ENCODE data around the gene EAPP. TPM values are rescaled to one million over a fixed set of nuclear protein-coding genes. Genes with fewer than 3 reads are reported as not detected.

EAPP gene
- total and polyA plus RNA-seq, 10 of the 15 experiments (the other 5 are each of a cell fraction or from before 2014, with no cell fraction given), result 23.5 to 94.6 (median 44.7) TPM

DNA sequence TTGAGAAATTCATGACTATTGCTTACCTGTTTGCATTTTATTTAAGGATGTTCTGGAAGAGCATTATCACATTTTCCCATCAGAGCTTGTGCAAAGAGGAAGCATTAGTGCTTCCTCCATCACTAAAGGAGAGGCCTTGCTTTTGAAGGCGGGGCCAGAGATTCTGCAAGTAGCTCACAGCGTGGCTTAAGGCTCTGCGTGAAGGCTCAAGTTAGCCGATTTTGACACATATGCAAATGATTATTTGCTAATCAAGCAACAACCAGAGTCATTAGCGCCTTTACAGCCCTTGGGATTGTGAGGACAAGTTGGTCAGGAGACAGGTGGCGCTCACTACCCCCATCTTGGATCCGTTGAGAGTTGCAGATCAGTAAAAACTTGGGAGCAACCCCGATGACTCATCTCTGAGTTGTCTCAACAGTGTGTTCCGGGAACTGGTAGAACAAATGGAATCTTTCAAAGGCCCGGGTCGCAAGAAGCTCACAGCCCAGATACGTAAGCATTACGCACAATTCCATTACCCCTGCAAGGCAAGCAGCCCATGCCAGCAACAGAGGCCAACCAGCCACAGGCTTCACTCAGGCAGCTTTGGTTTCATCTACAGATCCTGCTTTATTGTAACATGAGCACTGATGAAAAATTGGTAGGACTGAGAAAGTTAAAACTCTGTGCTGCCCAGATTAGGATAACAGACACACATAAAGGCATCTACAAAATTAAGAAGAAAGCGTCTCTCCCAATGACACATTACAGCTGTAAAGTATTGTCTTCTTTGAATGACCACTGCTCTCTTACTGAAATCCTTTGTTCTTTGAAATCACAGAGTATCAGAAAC lies 42.6 kb downstream of the EAPP start:
- no peak for DNase-seq (ENCODE audit: low read depth, low spot score)
- BruUV-seq (replicated peaks), result no TSS peak
- ATAC-seq, result no peak
- FAIRE-seq, result no peak
- ChIA-PET RAD21 (ENCODE audit: unreplicated experiment) (interaction anchor here (3.2 kb wide), 1 partner anchor 166 kb away, joined by 19 read pairs; no protein-coding TSS in a partner anchor), SMC1A (ENCODE audit: uncharacterized antibody, unreplicated experiment) (interaction anchor here (3.1 kb wide), 1 partner anchor 165 kb away, joined by 19 read pairs; no protein-coding TSS in a partner anchor), POLR2A (interaction anchor here (1.0 kb wide), 1 partner anchor 167 kb away, joined by 3 read pairs; no protein-coding TSS in a partner anchor), CTCF (interaction anchor here (2.5 to 2.6 kb wide), 2 partner anchors 165 to 174 kb away, joined by 9 read pairs; no protein-coding TSS in a partner anchor)
- H3K9ac ChIP-seq (ENCODE audit: control insufficient read depth, insufficient read depth, low read length), result no peak overlapping the region
- no peak overlapping the region for H3K4me2 ChIP-seq (ENCODE audit: control insufficient read depth, insufficient read depth)
- H3K9me3 ChIP-seq (replicated peaks; ENCODE audit: control insufficient read depth, insufficient read depth, low read length), result no peaks in the 10 kb centered on the region
- no peak overlapping the region for H3K27ac ChIP-seq (ENCODE audit: control insufficient read depth, insufficient read depth)
- intact Hi-C loops (cut with micrococcal nuclease; ENCODE audit: unreplicated experiment) (no loop called here), in situ Hi-C loops (cut with MboI) (no loop called here)
- 79% methylated on average over 14 of the region's 14 CpGs for WGBS (ENCODE audit: insufficient coverage, insufficient replicate concordance, low lambda C conversion rate, missing lambda C conversion rate)
- H3K27me3 ChIP-seq (replicated peaks in 1 of 2; ENCODE audit: control insufficient read depth in 2 of 2, insufficient read depth in 2 of 2, low read length in 1 of 2), result no peaks in the 10 kb centered on the region
- no peaks in the 10 kb centered on the region for H3K79me2 ChIP-seq (ENCODE audit: control insufficient read depth, insufficient read depth, low read length)
- no peaks in the 10 kb centered on the region for H4K20me1 ChIP-seq (ENCODE audit: control insufficient read depth, insufficient read depth)
- no peak overlapping the region for H3K4me3 ChIP-seq
- H3K36me3 ChIP-seq (ENCODE audit: control insufficient read depth in 2 of 2, insufficient read depth in 2 of 2, low read length in 1 of 2), result no peaks in the 10 kb centered on the region
- H2AFZ ChIP-seq (ENCODE audit: control insufficient read depth, low read depth, low read length), result no peak overlapping the region
- H3K4me1 ChIP-seq (ENCODE audit: control insufficient read depth, insufficient read depth, low read length), result no peaks in the 10 kb centered on the region
- TF ChIP-seq PAX8 (IDR thresholded peaks at IDR 0.05), result no peak
- TF ChIP-seq, protein P1, sequence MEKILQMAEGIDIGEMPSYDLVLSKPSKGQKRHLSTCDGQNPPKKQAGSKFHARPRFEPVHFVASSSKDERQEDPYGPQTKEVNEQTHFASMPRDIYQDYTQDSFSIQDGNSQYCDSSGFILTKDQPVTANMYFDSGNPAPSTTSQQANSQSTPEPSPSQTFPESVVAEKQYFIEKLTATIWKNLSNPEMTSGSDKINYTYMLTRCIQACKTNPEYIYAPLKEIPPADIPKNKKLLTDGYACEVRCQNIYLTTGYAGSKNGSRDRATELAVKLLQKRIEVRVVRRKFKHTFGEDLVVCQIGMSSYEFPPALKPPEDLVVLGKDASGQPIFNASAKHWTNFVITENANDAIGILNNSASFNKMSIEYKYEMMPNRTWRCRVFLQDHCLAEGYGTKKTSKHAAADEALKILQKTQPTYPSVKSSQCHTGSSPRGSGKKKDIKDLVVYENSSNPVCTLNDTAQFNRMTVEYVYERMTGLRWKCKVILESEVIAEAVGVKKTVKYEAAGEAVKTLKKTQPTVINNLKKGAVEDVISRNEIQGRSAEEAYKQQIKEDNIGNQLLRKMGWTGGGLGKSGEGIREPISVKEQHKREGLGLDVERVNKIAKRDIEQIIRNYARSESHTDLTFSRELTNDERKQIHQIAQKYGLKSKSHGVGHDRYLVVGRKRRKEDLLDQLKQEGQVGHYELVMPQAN (conservative IDR thresholded peaks at IDR 0.05), result no peak
- no peak for TF ChIP-seq BCL11A (IDR thresholded peaks at IDR 0.05; ENCODE audit: low read depth, low read length)
- TF ChIP-seq SMARCA5 (IDR thresholded peaks at IDR 0.05), result no peak
- TF ChIP-seq CREB1 (IDR thresholded peaks at IDR 0.05; ENCODE audit: low read depth), result no peak
- no peak for TF ChIP-seq HDGF (IDR thresholded peaks at IDR 0.05)
- TF ChIP-seq IKZF1 (conservative IDR thresholded peaks at IDR 0.05), result no peak
- TF ChIP-seq, protein P2, sequence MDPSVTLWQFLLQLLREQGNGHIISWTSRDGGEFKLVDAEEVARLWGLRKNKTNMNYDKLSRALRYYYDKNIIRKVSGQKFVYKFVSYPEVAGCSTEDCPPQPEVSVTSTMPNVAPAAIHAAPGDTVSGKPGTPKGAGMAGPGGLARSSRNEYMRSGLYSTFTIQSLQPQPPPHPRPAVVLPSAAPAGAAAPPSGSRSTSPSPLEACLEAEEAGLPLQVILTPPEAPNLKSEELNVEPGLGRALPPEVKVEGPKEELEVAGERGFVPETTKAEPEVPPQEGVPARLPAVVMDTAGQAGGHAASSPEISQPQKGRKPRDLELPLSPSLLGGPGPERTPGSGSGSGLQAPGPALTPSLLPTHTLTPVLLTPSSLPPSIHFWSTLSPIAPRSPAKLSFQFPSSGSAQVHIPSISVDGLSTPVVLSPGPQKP (IDR thresholded peaks at IDR 0.05; ENCODE audit: low read depth, low read length), result no peak
- TF ChIP-seq, protein P3, sequence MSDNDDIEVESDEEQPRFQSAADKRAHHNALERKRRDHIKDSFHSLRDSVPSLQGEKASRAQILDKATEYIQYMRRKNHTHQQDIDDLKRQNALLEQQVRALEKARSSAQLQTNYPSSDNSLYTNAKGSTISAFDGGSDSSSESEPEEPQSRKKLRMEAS (IDR thresholded peaks at IDR 0.05; ENCODE audit: low read depth, low read length), result no peak
- TF ChIP-seq, protein P4, sequence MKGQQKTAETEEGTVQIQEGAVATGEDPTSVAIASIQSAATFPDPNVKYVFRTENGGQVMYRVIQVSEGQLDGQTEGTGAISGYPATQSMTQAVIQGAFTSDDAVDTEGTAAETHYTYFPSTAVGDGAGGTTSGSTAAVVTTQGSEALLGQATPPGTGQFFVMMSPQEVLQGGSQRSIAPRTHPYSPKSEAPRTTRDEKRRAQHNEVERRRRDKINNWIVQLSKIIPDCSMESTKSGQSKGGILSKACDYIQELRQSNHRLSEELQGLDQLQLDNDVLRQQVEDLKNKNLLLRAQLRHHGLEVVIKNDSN (IDR thresholded peaks at IDR 0.05; ENCODE audit: borderline replicate concordance, extremely low read length, insufficient read depth, low read depth, low read length), result no peak
- TF ChIP-seq, protein P5, sequence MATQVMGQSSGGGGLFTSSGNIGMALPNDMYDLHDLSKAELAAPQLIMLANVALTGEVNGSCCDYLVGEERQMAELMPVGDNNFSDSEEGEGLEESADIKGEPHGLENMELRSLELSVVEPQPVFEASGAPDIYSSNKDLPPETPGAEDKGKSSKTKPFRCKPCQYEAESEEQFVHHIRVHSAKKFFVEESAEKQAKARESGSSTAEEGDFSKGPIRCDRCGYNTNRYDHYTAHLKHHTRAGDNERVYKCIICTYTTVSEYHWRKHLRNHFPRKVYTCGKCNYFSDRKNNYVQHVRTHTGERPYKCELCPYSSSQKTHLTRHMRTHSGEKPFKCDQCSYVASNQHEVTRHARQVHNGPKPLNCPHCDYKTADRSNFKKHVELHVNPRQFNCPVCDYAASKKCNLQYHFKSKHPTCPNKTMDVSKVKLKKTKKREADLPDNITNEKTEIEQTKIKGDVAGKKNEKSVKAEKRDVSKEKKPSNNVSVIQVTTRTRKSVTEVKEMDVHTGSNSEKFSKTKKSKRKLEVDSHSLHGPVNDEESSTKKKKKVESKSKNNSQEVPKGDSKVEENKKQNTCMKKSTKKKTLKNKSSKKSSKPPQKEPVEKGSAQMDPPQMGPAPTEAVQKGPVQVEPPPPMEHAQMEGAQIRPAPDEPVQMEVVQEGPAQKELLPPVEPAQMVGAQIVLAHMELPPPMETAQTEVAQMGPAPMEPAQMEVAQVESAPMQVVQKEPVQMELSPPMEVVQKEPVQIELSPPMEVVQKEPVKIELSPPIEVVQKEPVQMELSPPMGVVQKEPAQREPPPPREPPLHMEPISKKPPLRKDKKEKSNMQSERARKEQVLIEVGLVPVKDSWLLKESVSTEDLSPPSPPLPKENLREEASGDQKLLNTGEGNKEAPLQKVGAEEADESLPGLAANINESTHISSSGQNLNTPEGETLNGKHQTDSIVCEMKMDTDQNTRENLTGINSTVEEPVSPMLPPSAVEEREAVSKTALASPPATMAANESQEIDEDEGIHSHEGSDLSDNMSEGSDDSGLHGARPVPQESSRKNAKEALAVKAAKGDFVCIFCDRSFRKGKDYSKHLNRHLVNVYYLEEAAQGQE (IDR thresholded peaks at IDR 0.05; ENCODE audit: low read depth, low read length), result no peak
- TF ChIP-seq ZZZ3 (IDR thresholded peaks at IDR 0.05; ENCODE audit: control insufficient read depth, insufficient read length, low read depth), result no peak
- TF ChIP-seq MYB (IDR thresholded peaks at IDR 0.05; ENCODE audit: borderline replicate concordance, low read depth, low read length), result no peak
- no peak for TF ChIP-seq GATAD2B (conservative IDR thresholded peaks at IDR 0.05; ENCODE audit: low read depth)
